HL-60 (cell line): ENCODE measurements around the gene ALAD.

Source experiments
- DNase-seq, 2 experiments: peaks; one replicate each; pipeline ENCODE4 v3.0.0-alpha.2; 2010 to 2020; ENCODE audit warnings: low read depth in 1 of 2, low spot score in 1 of 2
- H3K27ac ChIP-seq: fragments of 250-450 bp; sonication (Bioruptor Pico); replicated peaks from 2 replicates; pipeline ENCODE4 v1.5.1; 2020; ENCODE audit warnings: mild to moderate bottlenecking, moderate library complexity
- H3K27me3 ChIP-seq: fragments of 250-450 bp; sonication (Bioruptor Pico); 2 replicates; pipeline ENCODE4 v1.5.1; 2021; ENCODE audit warnings: mild to moderate bottlenecking, moderate library complexity; ENCODE audit not compliant: insufficient read depth, poor library complexity, severe bottlenecking
- H3K4me3 ChIP-seq: replicated peaks from 2 replicates; pipeline ENCODE4 v1.5.1; 2011; ENCODE audit warnings: mild to moderate bottlenecking, control low read depth, low read length; ENCODE audit not compliant: insufficient read depth
- CTCF ChIP-seq: IDR thresholded peaks from one replicate; pipeline ENCODE4 v1.5.1; 2011; ENCODE audit warnings: low read length, control low read depth, inconsistent platforms; ENCODE audit not compliant: insufficient read depth
- GABPA ChIP-seq: IDR thresholded peaks from 2 replicates; pipeline ENCODE4 v1.6.1; 2012; ENCODE audit warnings: low read depth
- POLR2AphosphoS5 ChIP-seq: IDR thresholded peaks from 2 replicates; pipeline ENCODE4 v1.6.1; 2012; ENCODE audit warnings: low read depth
- REST ChIP-seq: IDR thresholded peaks from 2 replicates; pipeline ENCODE4 v1.6.1; 2012; ENCODE audit warnings: low read depth; ENCODE audit not compliant: insufficient replicate concordance
- SPI1 ChIP-seq: IDR thresholded peaks from 2 replicates; pipeline ENCODE4 v1.6.1; 2012; ENCODE audit warnings: low read depth, mild to moderate bottlenecking, borderline replicate concordance

Gene ALAD

DNA sequence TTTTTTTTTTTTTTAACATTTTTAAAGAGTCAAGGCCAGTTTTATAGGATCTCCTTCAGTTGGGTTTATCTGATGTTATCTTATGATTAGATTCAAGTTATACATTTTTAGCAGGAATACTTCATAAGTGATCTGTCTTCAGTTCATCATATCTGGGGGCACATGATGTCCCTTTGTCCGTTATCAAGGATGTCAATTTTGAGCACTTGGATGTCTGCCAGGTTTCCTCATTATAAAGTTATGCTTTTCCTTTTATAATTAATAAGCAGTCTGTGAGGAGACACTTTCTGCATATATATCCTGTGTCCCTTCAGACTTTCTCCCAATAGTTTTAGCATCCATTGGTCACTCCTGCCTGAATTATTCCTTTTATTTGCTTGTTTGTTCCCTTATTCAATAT is 36.1 kb downstream of the ALAD start:
- no peak for DNase-seq

DNA sequence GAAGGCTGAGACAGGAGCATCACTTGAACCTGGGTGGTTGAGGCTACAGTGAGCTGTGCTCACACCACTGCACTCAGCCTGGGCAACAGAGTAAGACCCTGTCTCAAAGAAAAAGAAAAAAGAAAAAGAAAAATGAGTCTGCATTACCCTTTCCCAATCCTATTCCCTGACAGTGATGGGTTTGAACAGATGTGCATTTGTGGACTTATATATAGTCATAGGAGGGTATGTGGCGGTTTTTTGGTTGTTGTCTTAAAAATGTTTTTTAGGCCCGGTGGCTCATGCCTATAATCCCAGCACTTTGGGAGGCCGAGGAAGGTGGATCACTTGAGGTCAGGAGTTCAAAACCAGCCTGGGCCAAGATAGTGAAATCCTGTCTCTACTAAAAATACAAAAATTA is 37.7 kb downstream of the ALAD start:
- no peak for TF ChIP-seq GABPA
- no peak for TF ChIP-seq SPI1
- TF ChIP-seq POLR2AphosphoS5: no peak
- no peak for TF ChIP-seq CTCF
- TF ChIP-seq REST: no peak
- Histone ChIP-seq H3K27ac (no peak overlapping the region), H3K27me3 (no peaks in the 10 kb centered on the region), H3K4me3 (no peak overlapping the region)
- no peak for DNase-seq

More for the DNA sequence above, 36.1 kb downstream of the ALAD start:
- Histone ChIP-seq H3K27me3 (no peaks in the 10 kb centered on the region), H3K27ac (peak overlapping the region; percentile 64), H3K4me3 (no peak overlapping the region)
- no peak for TF ChIP-seq REST
- TF ChIP-seq SPI1: no peak
- TF ChIP-seq CTCF: no peak
- TF ChIP-seq POLR2AphosphoS5: no peak
- TF ChIP-seq GABPA: no peak

DNA sequence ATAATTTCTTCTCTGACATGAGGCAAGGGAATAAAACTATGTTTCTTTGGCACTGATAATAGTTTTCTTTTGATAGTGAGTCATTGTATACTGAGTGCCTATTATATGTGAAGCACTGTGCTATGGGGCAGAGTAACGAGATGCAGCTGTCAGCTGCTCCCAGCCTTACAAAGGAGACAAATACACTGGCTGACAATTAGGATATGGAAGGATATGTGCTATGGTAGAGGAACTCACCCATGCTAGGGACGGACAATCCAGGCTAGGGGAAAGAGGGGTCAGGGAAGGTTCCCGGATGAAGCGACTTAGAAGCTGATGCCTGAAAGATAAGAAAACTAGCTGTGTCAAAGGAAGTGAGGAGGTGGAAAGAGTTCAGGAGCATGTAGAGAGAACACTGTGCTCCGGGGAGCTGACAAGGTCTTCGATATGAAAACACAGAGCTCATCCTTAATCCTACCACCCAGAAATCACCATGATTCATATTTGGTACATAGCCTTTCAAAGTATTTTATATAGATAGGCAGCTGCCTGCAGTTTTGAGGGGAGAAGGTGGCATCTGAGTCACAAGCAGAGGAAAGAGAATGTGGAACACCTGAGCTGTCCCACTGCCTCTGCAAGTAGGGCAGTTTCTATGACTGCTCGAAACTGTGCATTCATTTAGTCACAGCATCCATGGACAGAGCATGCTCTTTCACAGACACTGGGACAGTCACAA is 39.6 kb downstream of the ALAD start:
- TF ChIP-seq CTCF: no peak
- no peak for TF ChIP-seq POLR2AphosphoS5
- no peak for TF ChIP-seq GABPA
- no peak for TF ChIP-seq SPI1
- no peak for TF ChIP-seq REST
- Histone ChIP-seq H3K27me3 (no peaks in the 10 kb centered on the region), H3K27ac (no peak overlapping the region), H3K4me3 (no peak overlapping the region)
- DNase-seq: no peak
